Activated CD4-positive, alpha-beta T cell treated with anti-CD3 and anti-CD28 coated beads, Interleukin-2, amount 50 U/mL, for 48 hours (primary cell): ENCODE data around the gene TNS3.

ENCODE experiments used
- DNase-seq, 2 experiments: peaks; one replicate each; pipeline ENCODE4 v3.0.0-alpha.2; 2020

TNS3 gene

GRCh38 chr7:47314728-47315607 is 266.9 kb downstream of the TNS3 start:
- DNase-seq = no peak

- DNase-seq = no peak
Measured at GRCh38 chr7:47314248-47314647, 267.7 kb downstream of the TNS3 start.

DNA sequence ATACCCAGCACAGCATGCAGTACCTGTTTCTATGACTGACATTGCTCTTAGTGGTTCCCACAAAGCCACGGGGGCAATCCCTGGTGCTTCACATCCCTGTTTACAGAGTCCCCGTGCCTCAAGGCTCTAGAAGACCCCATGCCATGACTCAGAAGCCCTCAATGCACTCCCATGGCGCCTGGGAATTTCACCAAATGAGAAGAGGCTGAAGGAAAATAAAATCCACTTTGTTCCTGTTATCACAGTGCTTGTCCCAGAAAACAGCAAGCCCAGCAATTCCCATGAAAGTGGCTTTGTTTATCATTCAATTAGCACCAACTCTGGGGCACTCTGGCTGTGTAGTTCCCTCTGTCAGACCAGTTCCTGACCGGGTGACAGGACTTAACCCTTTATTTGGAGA is 268.3 kb downstream of the TNS3 start:
- DNase-seq = no peak

- no peak for DNase-seq
Measured at GRCh38 chr7:47311891-47312290, 270.0 kb downstream of the TNS3 start.

DNA sequence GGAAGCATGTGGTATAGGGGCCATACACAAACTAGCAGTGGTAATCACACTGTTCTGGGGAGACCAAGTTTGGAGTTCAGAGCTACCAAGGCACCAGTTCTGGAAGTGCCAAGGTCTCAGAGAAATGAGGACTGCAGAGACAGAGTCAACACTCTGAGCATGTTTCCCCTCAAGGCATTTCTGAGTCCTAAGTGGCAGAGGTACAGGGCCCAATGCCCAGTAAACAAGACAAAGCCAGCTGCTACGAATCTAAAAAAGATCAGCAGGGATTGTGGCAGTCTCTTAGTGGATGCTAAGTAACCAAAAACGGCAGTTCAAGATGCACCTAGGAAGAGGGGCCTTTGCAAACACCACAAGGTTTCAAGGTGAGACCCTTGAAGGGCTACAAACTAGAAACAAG is 271.9 kb downstream of the TNS3 start:
- DNase-seq = no peak

DNA sequence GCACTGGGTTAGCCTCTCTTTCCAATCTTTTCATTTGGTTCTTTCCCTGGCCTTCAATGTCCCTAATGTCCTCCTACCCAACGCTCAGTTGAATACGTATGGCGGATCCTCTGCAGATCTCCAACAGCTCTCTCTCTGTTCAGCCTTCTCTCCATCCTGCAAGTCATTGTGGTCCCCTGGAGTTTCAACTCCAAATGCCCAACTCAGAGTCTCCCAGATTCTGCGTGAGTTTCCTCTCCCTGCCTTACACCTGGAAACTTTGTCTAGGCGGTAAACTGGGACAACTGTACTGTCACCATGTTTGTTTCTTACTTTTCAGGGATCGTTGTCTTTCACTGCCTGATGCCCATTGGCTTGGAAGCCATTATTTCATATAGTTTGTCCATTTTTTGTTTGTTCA is 273.1 kb downstream of the TNS3 start:
- no peak for DNase-seq

GRCh38 chr7:47307311-47307710 is 274.6 kb downstream of the TNS3 start:
- DNase-seq = no peak

DNA sequence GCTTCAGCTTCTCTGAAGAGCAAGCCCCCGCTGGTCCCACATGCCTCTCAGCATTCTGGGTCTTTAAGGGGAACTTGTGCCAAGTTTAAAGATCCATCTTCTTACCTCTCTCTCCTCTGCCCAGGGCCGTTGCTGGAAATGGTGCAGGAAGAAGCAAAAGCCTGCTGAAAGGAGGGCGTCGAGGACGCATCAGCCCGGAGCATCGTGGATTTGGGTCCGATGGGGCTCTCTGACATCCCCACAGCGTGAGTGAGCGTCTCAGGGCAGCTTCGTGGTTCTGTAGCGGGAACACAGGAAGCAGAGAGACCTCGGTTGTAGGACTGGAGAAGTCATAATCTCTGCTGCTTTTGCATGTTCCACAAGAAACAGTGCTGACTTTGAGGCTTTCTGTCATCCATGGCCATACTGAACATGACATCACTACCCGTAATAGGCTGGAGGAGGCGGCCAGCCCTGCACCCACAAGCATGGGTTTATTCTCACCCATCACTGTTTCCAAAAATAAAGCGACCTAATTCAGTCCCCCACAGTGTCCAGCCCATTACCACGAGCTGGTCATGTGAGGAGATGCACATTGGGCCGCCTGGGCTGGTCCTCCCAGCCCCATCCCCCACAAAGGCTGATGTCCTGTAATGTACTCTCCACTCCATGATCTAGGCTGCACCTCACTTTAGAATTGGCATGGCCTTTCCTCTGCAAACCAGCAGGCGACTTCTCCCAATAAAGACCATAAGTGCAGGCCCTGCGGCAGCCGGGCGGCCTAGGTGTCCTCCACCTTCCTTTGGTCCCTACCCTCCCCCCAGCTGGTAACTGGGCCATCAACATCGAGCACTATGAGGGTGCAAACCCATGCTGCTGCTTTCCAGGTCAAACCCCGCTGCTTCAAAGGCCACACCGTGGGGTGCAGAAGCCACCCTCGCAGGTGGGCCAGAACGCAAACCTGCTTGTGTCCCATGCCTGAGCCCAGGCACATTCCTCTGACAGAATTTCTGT is 276.9 kb downstream of the TNS3 start:
- DNase-seq = no peak

GRCh38 chr7:47303695-47304453 is 278.0 kb downstream of the TNS3 start:
- DNase-seq = no peak

DNA sequence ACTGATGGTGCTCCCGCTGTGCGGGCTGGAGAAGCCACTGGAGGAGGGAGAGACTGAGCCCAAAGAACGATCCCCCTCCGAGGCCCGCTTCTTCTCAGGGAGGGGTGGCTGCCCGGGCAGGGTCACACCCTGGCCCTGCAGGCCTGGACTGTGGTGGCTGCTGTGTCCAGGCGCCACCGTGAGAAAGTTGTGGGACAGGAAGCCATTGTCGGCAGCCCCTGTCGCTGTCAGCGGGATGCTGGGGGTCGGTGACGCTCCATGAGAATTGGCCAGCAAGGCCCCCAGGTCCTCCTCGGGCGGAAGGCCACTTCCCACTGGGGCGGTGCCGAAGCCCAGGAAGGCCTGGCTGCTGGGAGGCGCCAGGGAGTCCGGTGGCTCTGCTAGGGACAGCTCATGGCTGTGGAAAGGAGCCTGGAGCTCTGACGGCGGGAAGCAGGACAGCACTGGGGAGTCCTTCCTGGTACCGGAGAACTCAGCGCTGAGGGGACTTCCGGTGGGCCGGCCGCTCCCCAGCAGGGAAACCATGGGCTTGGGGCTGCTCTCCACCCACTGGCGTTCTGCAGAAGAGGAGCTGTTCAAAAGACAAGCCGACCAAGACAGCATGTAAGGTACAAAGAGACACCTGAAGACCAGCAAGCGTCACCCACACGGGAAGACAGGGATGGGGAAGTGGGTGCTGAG is 278.8 kb downstream of the TNS3 start:
- DNase-seq = no peak

DNA sequence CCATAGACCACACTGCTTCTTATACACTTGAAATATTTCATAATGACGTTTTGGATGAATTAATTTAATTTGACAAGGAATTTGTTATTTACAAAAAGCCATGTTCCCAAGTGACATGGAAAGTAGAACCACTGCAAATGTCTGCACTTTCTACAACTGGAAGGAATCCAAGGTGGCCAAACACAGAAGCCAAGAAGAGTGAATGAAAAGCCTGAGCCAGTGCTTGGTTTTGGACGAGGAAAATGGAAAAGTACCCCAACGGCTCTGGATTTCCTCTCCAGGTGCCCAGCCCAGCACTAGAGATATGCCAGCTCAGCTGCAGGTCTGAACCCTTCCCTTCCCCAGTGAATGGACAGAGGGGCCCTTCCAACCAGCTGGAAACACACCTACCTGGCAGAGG is 279.4 kb downstream of the TNS3 start:
- no peak for DNase-seq

GRCh38 chr7:47301657-47302295 is 280.1 kb downstream of the TNS3 start:
- no peak for DNase-seq

DNA sequence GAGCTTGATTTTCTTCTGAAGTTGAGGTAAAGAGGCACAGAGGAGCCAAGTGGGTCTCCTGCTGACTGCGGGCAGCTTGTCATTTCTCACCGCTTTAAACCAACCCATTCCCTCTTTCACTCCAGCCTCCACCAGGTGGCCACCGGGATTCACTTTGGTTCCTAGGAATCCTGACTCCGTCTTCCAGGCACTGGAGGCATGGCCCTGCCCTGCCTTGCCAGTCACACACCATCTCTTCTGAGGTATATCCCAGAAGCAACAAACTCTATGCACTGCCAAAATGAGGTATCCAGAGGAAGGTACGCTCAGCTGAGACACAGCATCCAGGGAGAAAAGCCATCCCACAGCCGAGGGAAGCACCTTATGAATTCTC is 280.8 kb downstream of the TNS3 start:
- DNase-seq = no peak

DNA sequence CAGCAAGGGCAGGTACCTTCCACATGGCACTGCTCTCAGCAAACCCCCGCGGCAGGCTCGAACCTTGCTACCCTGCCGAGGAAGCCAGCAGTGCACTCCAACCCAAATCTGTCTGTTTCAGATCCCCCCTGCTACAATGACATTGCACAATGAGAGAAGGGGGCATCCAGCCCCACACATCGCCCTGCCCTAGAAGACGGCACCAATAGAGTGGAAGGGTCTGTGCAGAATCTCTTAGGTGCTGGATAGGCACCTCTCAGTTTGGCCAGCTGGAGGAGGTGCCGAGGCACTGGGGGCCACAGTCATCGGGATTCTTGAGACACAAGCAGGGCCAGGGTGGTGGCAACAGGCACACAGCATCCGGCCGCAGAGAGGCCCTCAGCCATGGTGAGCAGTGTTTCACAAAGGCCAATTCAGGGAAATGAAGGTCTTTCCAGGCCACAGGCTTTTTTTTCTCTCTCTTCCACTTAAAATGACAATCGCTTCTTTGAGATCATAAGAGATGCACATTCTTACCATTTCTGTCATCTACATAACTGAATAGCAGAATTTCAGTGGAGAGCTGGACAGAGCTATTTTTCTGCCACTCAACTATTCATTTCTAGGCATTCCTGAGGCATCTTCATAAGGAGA is 281.3 kb downstream of the TNS3 start:
- DNase-seq = no peak

- DNase-seq = no peak
Measured at GRCh38 chr7:47299496-47299895, 282.4 kb downstream of the TNS3 start.

DNA sequence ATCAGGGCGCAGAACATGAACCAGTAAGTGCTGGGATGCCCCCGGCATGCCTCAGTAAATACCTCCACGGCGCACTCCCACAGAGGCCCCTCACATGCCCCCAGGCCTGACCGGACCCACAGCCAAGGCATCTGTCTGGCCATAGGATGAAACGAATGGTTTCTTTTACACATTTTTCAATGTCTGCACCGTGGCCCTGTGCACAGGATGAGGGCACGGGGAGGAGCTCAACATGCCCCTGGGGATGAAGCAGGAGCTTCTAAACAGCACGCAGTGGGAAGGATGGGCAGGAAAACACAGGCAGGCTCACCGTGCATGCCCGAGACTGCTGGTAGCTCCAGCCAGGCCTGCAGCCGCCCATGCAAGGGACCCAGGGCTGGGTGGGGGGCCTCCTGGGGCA is 283.3 kb downstream of the TNS3 start:
- no peak for DNase-seq

- DNase-seq = no peak
Measured at GRCh38 chr7:47297120-47297519, 284.8 kb downstream of the TNS3 start.

DNA sequence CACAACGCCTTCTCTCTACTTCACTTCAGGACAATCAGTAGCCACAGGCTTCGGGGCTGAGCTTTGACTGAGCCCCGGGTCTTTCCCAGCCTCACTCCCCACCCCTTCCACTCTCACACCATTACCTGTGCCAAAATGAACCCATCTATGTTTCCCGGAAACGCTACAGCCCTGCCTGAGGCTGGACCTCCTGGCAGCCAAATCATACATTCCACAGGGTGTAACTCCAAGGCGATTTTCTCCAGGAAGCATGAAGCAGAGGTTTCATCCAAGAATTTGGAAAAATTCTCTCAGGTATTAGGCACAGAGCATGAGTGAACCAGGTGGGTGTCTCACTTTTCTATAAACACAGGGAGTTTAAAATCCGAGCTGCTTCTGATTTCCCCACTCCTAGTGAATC is 286.3 kb downstream of the TNS3 start:
- DNase-seq = no peak

- no peak for DNase-seq
Measured at GRCh38 chr7:47294556-47295222, 287.2 kb downstream of the TNS3 start.

GRCh38 chr7:47293884-47294555 is 287.9 kb downstream of the TNS3 start:
- no peak for DNase-seq
